Activated CD8-positive, alpha-beta memory T cell treated with anti-CD3 and anti-CD28 coated beads, Interleukin-2, amount 50 U/mL, for 24 hours (primary cell): ENCODE results near the gene VARS2.
"Not testable (repeated sequence)": the region's sequence is repeated elsewhere in the genome, so short reads cannot be mapped to it uniquely, and the experiment has no call there.

ENCODE experiments used
- DNase-seq: peaks from one replicate; pipeline ENCODE4 v3.0.0-alpha.2; 2020; ENCODE audit errors: extremely low read depth

The VARS2 gene

GRCh38 chr6:30914076-30914853, at the start of gene VARS2:
Gene VARS2, plus strand, starts transcription at chr6:30914238. Its CDS starts 599 bp downstream, at chr6:30914837.
- DNase-seq: peak; percentile 60

GRCh38 chr6:30864325-30864724, 49.7 kb upstream of the VARS2 start:
- no peak for DNase-seq

- not testable (repeated sequence) for DNase-seq
Observed at GRCh38 chr6:30869241-30869749, 44.7 kb upstream of the VARS2 start.

GRCh38 chr6:30870546-30870945, 43.5 kb upstream of the VARS2 start:
- DNase-seq: no peak

- DNase-seq: no peak
Observed at GRCh38 chr6:30871592-30872183, 42.4 kb upstream of the VARS2 start.

- DNase-seq: no peak
Observed at GRCh38 chr6:30873137-30873640, 40.8 kb upstream of the VARS2 start.

GRCh38 chr6:30873795-30874194, 40.2 kb upstream of the VARS2 start:
- not testable (repeated sequence) for DNase-seq

GRCh38 chr6:30875244-30876038, 38.6 kb upstream of the VARS2 start:
- no peak for DNase-seq

- no peak for DNase-seq
Observed at GRCh38 chr6:30876039-30876730, 37.9 kb upstream of the VARS2 start.

GRCh38 chr6:30877419-30878262, 36.4 kb upstream of the VARS2 start:
- peak; percentile 49 for DNase-seq

GRCh38 chr6:30879684-30880427, 34.2 kb upstream of the VARS2 start:
- no peak for DNase-seq

- no peak for DNase-seq
Observed at GRCh38 chr6:30880698-30881252, 33.3 kb upstream of the VARS2 start.

GRCh38 chr6:30881392-30882203, 32.4 kb upstream of the VARS2 start:
- no peak for DNase-seq

GRCh38 chr6:30882204-30882758, 31.8 kb upstream of the VARS2 start:
- DNase-seq: no peak

- DNase-seq: no peak
Observed at GRCh38 chr6:30882759-30883684, 31.0 kb upstream of the VARS2 start.

- no peak for DNase-seq
Observed at GRCh38 chr6:30883685-30884520, 30.1 kb upstream of the VARS2 start, which contains the start of gene DDR1. Gene DDR1, plus strand, starts transcription at chr6:30884519. Its CDS starts 4,211 bp downstream, at chr6:30888730.
